ENCODE results near the gene PTPRF.

The PTPRF gene

GRCh38 chr1:43534256-43534655 is 3.6 kb downstream of the PTPRF start:
- TF ChIP-seq EGR1 (IDR thresholded peaks at IDR 0.05) (no peak), NFIC (IDR thresholded peaks at IDR 0.05) (no peak)

GRCh38 chr1:43536196-43536863 is 5.6 kb downstream of the PTPRF start:
- TF ChIP-seq CEBPB (IDR thresholded peaks at IDR 0.05), result no peak; the same call in 1 of the 2 replicates
- TF ChIP-seq ZBTB7A (IDR thresholded peaks at IDR 0.05; ENCODE audit: low read depth), result peak; percentile 66; the same call in 1 of the 2 replicates
- TF ChIP-seq RAD21 (IDR thresholded peaks at IDR 0.05; ENCODE audit: low read depth), result peak; percentile 36; the same call in 1 of the 2 replicates
- TF ChIP-seq TEAD4 (IDR thresholded peaks at IDR 0.05), result peak; percentile 78
- TF ChIP-seq EP300 (IDR thresholded peaks at IDR 0.05; ENCODE audit: borderline replicate concordance), result peak; percentile 82
- TF ChIP-seq YY1 (IDR thresholded peaks at IDR 0.05; ENCODE audit: low read depth), result peak; percentile 78
- TF ChIP-seq, protein P1, sequence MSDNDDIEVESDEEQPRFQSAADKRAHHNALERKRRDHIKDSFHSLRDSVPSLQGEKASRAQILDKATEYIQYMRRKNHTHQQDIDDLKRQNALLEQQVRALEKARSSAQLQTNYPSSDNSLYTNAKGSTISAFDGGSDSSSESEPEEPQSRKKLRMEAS (IDR thresholded peaks at IDR 0.05), result peak; percentile 70
- TF ChIP-seq, protein P2, sequence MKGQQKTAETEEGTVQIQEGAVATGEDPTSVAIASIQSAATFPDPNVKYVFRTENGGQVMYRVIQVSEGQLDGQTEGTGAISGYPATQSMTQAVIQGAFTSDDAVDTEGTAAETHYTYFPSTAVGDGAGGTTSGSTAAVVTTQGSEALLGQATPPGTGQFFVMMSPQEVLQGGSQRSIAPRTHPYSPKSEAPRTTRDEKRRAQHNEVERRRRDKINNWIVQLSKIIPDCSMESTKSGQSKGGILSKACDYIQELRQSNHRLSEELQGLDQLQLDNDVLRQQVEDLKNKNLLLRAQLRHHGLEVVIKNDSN (IDR thresholded peaks at IDR 0.05), result peak; percentile 35; the same call in 1 of the 2 replicates
- peak; percentile 93 for TF ChIP-seq TCF12 (IDR thresholded peaks at IDR 0.05; ENCODE audit: low read depth)
- no peak for TF ChIP-seq REST (IDR thresholded peaks at IDR 0.05; ENCODE audit: low read depth)
- no peak for TF ChIP-seq CREB1 (IDR thresholded peaks at IDR 0.05; ENCODE audit: low read depth)
- TF ChIP-seq FOXM1 (IDR thresholded peaks at IDR 0.05; ENCODE audit: borderline replicate concordance, low read depth), result no peak; the same call in 1 of the 2 replicates
- 0 out of 2 replicates have a peak, but pooled peaks have one; percentile 13 for TF ChIP-seq EGR1 (IDR thresholded peaks at IDR 0.05)
- peak; percentile 60; the same call in 1 of the 2 replicates for TF ChIP-seq NFIC (IDR thresholded peaks at IDR 0.05)
- no peak for TF ChIP-seq TAF1 (IDR thresholded peaks at IDR 0.05; ENCODE audit: low read depth)

DNA sequence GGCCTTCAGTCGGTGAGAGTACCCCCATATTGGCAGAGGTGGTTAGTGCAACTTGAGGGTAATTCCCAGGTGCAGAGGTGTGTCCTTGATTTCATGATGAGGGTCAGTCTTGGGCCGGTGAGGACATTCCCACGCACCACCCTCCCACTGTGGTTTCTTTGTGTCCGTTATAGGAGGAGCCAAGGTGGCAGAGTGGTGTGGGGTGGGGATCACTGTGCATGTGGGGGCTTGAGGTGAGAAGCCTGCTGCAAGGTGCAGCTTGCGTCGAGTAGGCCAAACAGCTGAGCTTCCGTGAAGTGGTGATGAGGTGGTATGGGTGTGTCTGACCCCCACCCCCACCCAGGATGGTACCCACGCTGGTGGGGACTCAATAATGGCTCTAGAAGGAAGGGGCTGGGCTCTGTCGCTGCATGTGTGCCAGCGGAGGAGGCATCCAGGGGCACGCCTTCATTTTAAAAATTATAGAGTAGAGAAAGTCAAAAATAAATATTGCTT is 6.2 kb downstream of the PTPRF start:
- TF ChIP-seq EP300 (IDR thresholded peaks at IDR 0.05; ENCODE audit: borderline replicate concordance), result no peak
- TF ChIP-seq FOXM1 (IDR thresholded peaks at IDR 0.05; ENCODE audit: borderline replicate concordance, low read depth), result no peak
- no peak for TF ChIP-seq NFIC (IDR thresholded peaks at IDR 0.05)
- no peak for TF ChIP-seq RAD21 (IDR thresholded peaks at IDR 0.05; ENCODE audit: low read depth)
- no peak for TF ChIP-seq YY1 (IDR thresholded peaks at IDR 0.05; ENCODE audit: low read depth)
- TF ChIP-seq, protein P1 (IDR thresholded peaks at IDR 0.05), result no peak
- TF ChIP-seq CEBPB (IDR thresholded peaks at IDR 0.05), result no peak
- no peak for TF ChIP-seq TAF1 (IDR thresholded peaks at IDR 0.05; ENCODE audit: low read depth)
- no peak for TF ChIP-seq EGR1 (IDR thresholded peaks at IDR 0.05)
- no peak for TF ChIP-seq TEAD4 (IDR thresholded peaks at IDR 0.05)
- no peak for TF ChIP-seq CREB1 (IDR thresholded peaks at IDR 0.05; ENCODE audit: low read depth)

DNA sequence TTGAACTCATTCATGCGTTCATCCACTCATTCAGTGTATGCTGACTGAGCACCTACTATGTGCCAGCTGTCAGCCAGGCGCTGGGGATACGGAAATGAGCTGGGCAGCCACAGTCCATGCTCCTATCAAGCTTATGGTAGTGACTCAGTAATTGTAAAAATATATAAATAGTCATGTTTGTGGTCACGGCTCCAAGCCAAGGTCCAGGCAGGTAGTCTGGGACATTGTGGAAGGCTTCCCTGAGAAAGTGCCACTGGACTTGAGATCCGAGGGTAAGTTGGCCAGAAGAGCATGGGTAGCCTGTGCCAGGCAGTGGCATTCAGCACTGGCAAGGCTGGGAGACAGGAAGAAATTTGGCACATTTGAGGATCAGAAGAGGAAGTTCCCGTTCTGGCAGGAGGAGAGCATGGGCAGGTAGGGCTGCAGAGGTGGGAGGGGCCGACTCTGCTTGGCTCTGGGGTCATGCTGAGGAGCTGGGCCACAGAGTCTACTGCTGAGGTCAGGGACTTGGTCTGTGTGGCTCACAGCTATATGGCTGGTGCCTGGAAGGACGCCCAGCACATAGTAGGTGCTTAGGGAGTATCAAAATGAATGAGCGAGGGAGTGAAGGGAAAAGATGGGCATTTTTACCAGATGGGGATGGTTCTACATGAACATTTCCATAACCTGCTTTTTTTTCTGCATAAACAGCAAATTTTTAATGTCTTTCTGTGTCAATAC is 6.9 kb downstream of the PTPRF start:
- no peak for TF ChIP-seq NFIC (IDR thresholded peaks at IDR 0.05)
- no peak for TF ChIP-seq CREB1 (IDR thresholded peaks at IDR 0.05; ENCODE audit: low read depth)
- no peak for TF ChIP-seq TCF12 (IDR thresholded peaks at IDR 0.05; ENCODE audit: low read depth)
- TF ChIP-seq TEAD4 (IDR thresholded peaks at IDR 0.05), result no peak
- no peak for TF ChIP-seq TAF1 (IDR thresholded peaks at IDR 0.05; ENCODE audit: low read depth)
- TF ChIP-seq CEBPB (IDR thresholded peaks at IDR 0.05), result no peak
- no peak for TF ChIP-seq FOXM1 (IDR thresholded peaks at IDR 0.05; ENCODE audit: borderline replicate concordance, low read depth)
- no peak for TF ChIP-seq EP300 (IDR thresholded peaks at IDR 0.05; ENCODE audit: borderline replicate concordance)
- TF ChIP-seq, protein P1 (IDR thresholded peaks at IDR 0.05), result no peak
- TF ChIP-seq, protein P2 (IDR thresholded peaks at IDR 0.05), result no peak
- TF ChIP-seq YY1 (IDR thresholded peaks at IDR 0.05; ENCODE audit: low read depth), result no peak
- TF ChIP-seq REST (IDR thresholded peaks at IDR 0.05; ENCODE audit: low read depth), result no peak
- TF ChIP-seq RAD21 (IDR thresholded peaks at IDR 0.05; ENCODE audit: low read depth), result no peak
- TF ChIP-seq ZBTB7A (IDR thresholded peaks at IDR 0.05; ENCODE audit: low read depth), result no peak
- no peak for TF ChIP-seq EGR1 (IDR thresholded peaks at IDR 0.05)

DNA sequence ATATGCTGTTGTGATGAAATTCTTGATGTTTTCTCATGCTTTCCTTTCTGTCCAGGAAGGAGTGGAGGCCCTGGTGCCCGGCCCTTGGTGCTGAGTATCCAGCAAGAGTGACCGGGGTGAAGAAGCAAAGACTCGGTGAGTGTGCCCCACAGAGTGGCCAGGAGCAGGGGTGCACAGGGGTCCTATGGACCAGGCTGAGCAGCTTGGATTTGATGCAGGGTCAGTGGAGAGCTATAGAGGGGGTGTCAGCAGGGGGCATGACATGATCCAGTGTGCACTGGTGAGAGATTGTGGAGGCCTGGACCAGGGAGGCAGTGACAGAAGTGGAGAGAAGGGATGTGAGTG is 7.4 kb downstream of the PTPRF start:
- TF ChIP-seq, protein P2 (IDR thresholded peaks at IDR 0.05), result no peak
